ENCODE results near the gene GPR142. TPM values are rescaled to one million over a fixed set of nuclear protein-coding genes. Genes with fewer than 3 reads are reported as not detected.

Gene GPR142
- total and polyA plus RNA-seq, 2 of the 13 experiments (the other 11 are each of a cell fraction or from before 2014, with no cell fraction given), result not detected

- TF ChIP-seq SIX4 (CRISPR knock-in tag; IDR thresholded peaks at IDR 0.05) (peak; percentile 85), ZNF331 (CRISPR knock-in tag; IDR thresholded peaks at IDR 0.05) (0 out of 2 replicates have a peak, but pooled peaks have one; percentile 45), JARID2 (CRISPR knock-in tag; IDR thresholded peaks at IDR 0.05; ENCODE audit: insufficient replicate concordance) (peak; percentile 82), ZKSCAN8 (CRISPR knock-in tag; IDR thresholded peaks at IDR 0.05; ENCODE audit: borderline replicate concordance) (peak; percentile 48; the same call in 1 of the 2 replicates), TFDP1 (CRISPR knock-in tag; IDR thresholded peaks at IDR 0.05; ENCODE audit: borderline replicate concordance) (peak; percentile 38; the same call in 1 of the 2 replicates), ZNF788 (CRISPR knock-in tag; IDR thresholded peaks at IDR 0.05; ENCODE audit: borderline replicate concordance) (no peak), ZNF281 (CRISPR knock-in tag; IDR thresholded peaks at IDR 0.05; ENCODE audit: borderline replicate concordance) (no peak; the same call in 1 of the 2 replicates), SAP130 (CRISPR knock-in tag; IDR thresholded peaks at IDR 0.05; ENCODE audit: low read depth) (peak; percentile 48; the same call in 1 of the 2 replicates), KDM5B (CRISPR knock-in tag; IDR thresholded peaks at IDR 0.05; ENCODE audit: borderline replicate concordance) (peak; percentile 45; the same call in 1 of the 2 replicates), ZGPAT (CRISPR knock-in tag; IDR thresholded peaks at IDR 0.05) (0 out of 2 replicates have a peak, but pooled peaks have one; percentile 52), ZBTB33 (CRISPR knock-in tag; IDR thresholded peaks at IDR 0.05) (peak; percentile 72), NR2F2 (IDR thresholded peaks at IDR 0.05; ENCODE audit: borderline replicate concordance, low read depth) (peak; percentile 49; the same call in 1 of the 2 replicates), ZMYM3 (CRISPR knock-in tag; IDR thresholded peaks at IDR 0.05) (no peak; the same call in 1 of the 2 replicates), TAF15 (IDR thresholded peaks at IDR 0.05; ENCODE audit: low read depth, low read length, poor library complexity, severe bottlenecking) (peak; percentile 59), RARA (CRISPR knock-in tag; IDR thresholded peaks at IDR 0.05) (0 out of 2 replicates have a peak, but pooled peaks have one; percentile 16), GATAD1 (CRISPR knock-in tag; IDR thresholded peaks at IDR 0.05) (peak; percentile 68), POLR2AphosphoS2 (IDR thresholded peaks at IDR 0.05; ENCODE audit: low read depth, low read length) (no peak), ZNF292 (CRISPR knock-in tag; IDR thresholded peaks at IDR 0.05; ENCODE audit: borderline replicate concordance, low read depth) (peak; percentile 34; the same call in 1 of the 2 replicates), KDM3A (CRISPR knock-in tag; IDR thresholded peaks at IDR 0.05; ENCODE audit: low read depth) (peak; percentile 83)
Measured at GRCh38 chr17:74379495-74380085, 12.3 kb downstream of the GPR142 start (continued).

All from HepG2 (cell line).